HepG2 (cell line): ENCODE data around the gene MED9. TPM values are rescaled to one million over a fixed set of nuclear protein-coding genes. Genes with fewer than 3 reads are reported as not detected.

Experiments
- CSRNP2 ChIP-seq: sonication (generic); formaldehyde crosslinking; conservative IDR thresholded peaks from 2 replicates; pipeline ENCODE4 v1.8.0; 2022; ENCODE audit warnings: low read depth, missing genetic modification reagents
- DPF2 ChIP-seq: sonication (generic); formaldehyde crosslinking; IDR thresholded peaks from 2 replicates; pipeline ENCODE4 v1.4.0; 2020; ENCODE audit warnings: mild to moderate bottlenecking, low read depth, missing genetic modification reagents, borderline replicate concordance
- EED ChIP-seq: sonication (generic); formaldehyde crosslinking; IDR thresholded peaks from 2 replicates; pipeline ENCODE4 v1.5.0; 2020; ENCODE audit warnings: mild to moderate bottlenecking, missing genetic modification reagents
- HNF4A ChIP-seq: sonication (generic); formaldehyde crosslinking; IDR thresholded peaks from 2 replicates; pipeline ENCODE4 v1.4.0; 2020; ENCODE audit warnings: missing genetic modification reagents
- HOXA3 ChIP-seq: sonication (generic); formaldehyde crosslinking; IDR thresholded peaks from 2 replicates; pipeline ENCODE4 v1.5.0; 2020; ENCODE audit warnings: missing genetic modification reagents
- MAFK ChIP-seq, 2 experiments: IDR thresholded peaks in 1 of 2; conservative IDR thresholded peaks in 1 of 2; 2 replicates each; pipeline ENCODE4 v1.6.1; 2011; ENCODE audit warnings: improper control_type of control experiment in 2 of 2, low read length in 2 of 2
- NAIF1 ChIP-seq: sonication (generic); formaldehyde crosslinking; IDR thresholded peaks from 2 replicates; pipeline ENCODE4 v1.5.0; 2020; ENCODE audit warnings: mild to moderate bottlenecking, missing genetic modification reagents, borderline replicate concordance
- NCOR1 ChIP-seq: fragments of 200-600 bp; sonication (generic); IDR thresholded peaks from 2 replicates; pipeline ENCODE4 v1.7.0; 2017; ENCODE audit warnings: antibody characterized with exemption, low read length, borderline replicate concordance
- NFE2 ChIP-seq: sonication (generic); formaldehyde crosslinking; IDR thresholded peaks from 2 replicates; pipeline ENCODE4 v1.4.0; 2020; ENCODE audit warnings: missing genetic modification reagents
- NR2F6 ChIP-seq, 2 experiments: IDR thresholded peaks; 2 replicates each; pipeline ENCODE4 v1.6.1; 2016; ENCODE audit warnings: antibody characterized with exemption in 1 of 2, mild to moderate bottlenecking in 1 of 2
- PHF5A ChIP-seq: IDR thresholded peaks from one replicate; pipeline ENCODE4 v1.6.1; 2018; ENCODE audit warnings: low read depth, missing genetic modification reagents; ENCODE audit not compliant: unreplicated experiment
- SMARCC2 ChIP-seq: fragments of 450-650 bp; IDR thresholded peaks from 2 replicates; pipeline ENCODE4 v1.6.1; 2017; ENCODE audit warnings: antibody characterized with exemption, mild to moderate bottlenecking
- SP1 ChIP-seq, 2 experiments: fragments of 450-650 bp in 1 of 2; sonication (generic) in 1 of 2; formaldehyde crosslinking in 1 of 2; IDR thresholded peaks; 2 replicates each; pipeline versions ENCODE4 v1.4.0 to v1.6.1; 2016 to 2020; ENCODE audit warnings: missing genetic modification reagents in 1 of 2
- XBP1 ChIP-seq: sonication (generic); formaldehyde crosslinking; IDR thresholded peaks from 2 replicates; pipeline ENCODE4 v1.5.0; 2020; ENCODE audit warnings: missing genetic modification reagents
- ZBTB21 ChIP-seq: sonication (generic); formaldehyde crosslinking; IDR thresholded peaks from 2 replicates; pipeline ENCODE4 v1.4.0; 2020; ENCODE audit warnings: missing genetic modification reagents
- ZFP37 ChIP-seq: sonication (generic); formaldehyde crosslinking; IDR thresholded peaks from 2 replicates; pipeline ENCODE4 v1.4.0; 2020; ENCODE audit warnings: missing genetic modification reagents, borderline replicate concordance
- ZFY ChIP-seq: sonication (generic); formaldehyde crosslinking; IDR thresholded peaks from 2 replicates; pipeline ENCODE4 v1.4.0; 2020; ENCODE audit warnings: missing genetic modification reagents
- ZMAT3 ChIP-seq: sonication (generic); formaldehyde crosslinking; conservative IDR thresholded peaks from 2 replicates; pipeline ENCODE4 v1.7.0; 2021; ENCODE audit warnings: missing genetic modification reagents
- ZNF10 ChIP-seq: sonication (generic); formaldehyde crosslinking; IDR thresholded peaks from 2 replicates; pipeline ENCODE4 v1.4.0; 2020; ENCODE audit warnings: mild to moderate bottlenecking, low read depth, missing genetic modification reagents, borderline replicate concordance
- ZNF17 ChIP-seq: sonication (generic); formaldehyde crosslinking; IDR thresholded peaks from 2 replicates; pipeline ENCODE4 v1.5.0; 2020; ENCODE audit warnings: mild to moderate bottlenecking, missing genetic modification reagents
- ZNF44 ChIP-seq: sonication (generic); formaldehyde crosslinking; IDR thresholded peaks from 2 replicates; pipeline ENCODE4 v1.5.1; 2020; ENCODE audit warnings: mild to moderate bottlenecking, missing genetic modification reagents
- ZNF615 ChIP-seq: sonication (generic); formaldehyde crosslinking; IDR thresholded peaks from 2 replicates; pipeline ENCODE4 v1.5.0; 2020; ENCODE audit warnings: mild to moderate bottlenecking, missing genetic modification reagents, borderline replicate concordance
- ZNF629 ChIP-seq: sonication (generic); formaldehyde crosslinking; conservative IDR thresholded peaks from 2 replicates; pipeline ENCODE4 v1.5.0; 2020; ENCODE audit warnings: missing genetic modification reagents
- ZNF768 ChIP-seq: sonication (generic); formaldehyde crosslinking; IDR thresholded peaks from 2 replicates; pipeline ENCODE4 v1.4.0; 2020; ENCODE audit warnings: missing genetic modification reagents
- ZNF792 ChIP-seq: IDR thresholded peaks from 2 replicates; pipeline ENCODE4 v1.6.1; 2016
- ZSCAN20 ChIP-seq: sonication (generic); formaldehyde crosslinking; IDR thresholded peaks from 2 replicates; pipeline ENCODE4 v1.4.0; 2020; ENCODE audit warnings: missing genetic modification reagents, mild to moderate bottlenecking, borderline replicate concordance
- polyA plus RNA-seq, 8 experiments: library from polyadenylated mRNA; depleted of rRNA in 3 of 8; stranded (reverse) in 7 of 8; unstranded in 1 of 8; fragments of >200 nt; fragmentation: Illumina TruSeq in 4 of 8; extraction: Trizol in 4 of 8; gene quantifications; 2 replicates each; pipeline versions ENCODE4 v1.2.1 to v1.2.3, GENCODE V29; 2011 to 2016; ENCODE audit warnings: low read depth in 4 of 8, missing spikeins in 1 of 8, mixed read lengths in 1 of 8; ENCODE audit not compliant: insufficient read depth in 1 of 8
- total RNA-seq, 5 experiments: library from RNA; depleted of rRNA; stranded (reverse); fragments of >200 nt; fragmentation: Illumina TruSeq; extraction: Trizol; gene quantifications; 2 replicates each; pipeline ENCODE4 v1.2.3, GENCODE V29; 2016; ENCODE audit warnings: low read depth in 1 of 5
- TF ChIP-seq, protein P1 (sequence below): sonication (generic); formaldehyde crosslinking; IDR thresholded peaks from 2 replicates; pipeline ENCODE4 v1.4.0; 2020; ENCODE audit warnings: missing genetic modification reagents, mild to moderate bottlenecking, borderline replicate concordance
- TF ChIP-seq, protein P2 (sequence below): sonication (generic); formaldehyde crosslinking; IDR thresholded peaks from 2 replicates; pipeline ENCODE4 v1.8.1; 2023; ENCODE audit warnings: mild to moderate bottlenecking, inconsistent platforms, moderate library complexity, missing genetic modification reagents, borderline replicate concordance

The MED9 gene
- total and polyA plus RNA-seq, 2 of the 13 experiments (the other 11 are each of a cell fraction or from before 2014, with no cell fraction given) = 11.9 to 15.1 TPM

- TF ChIP-seq NFE2 (CRISPR knock-in tag) (no peak), ZBTB21 (CRISPR knock-in tag) (peak; percentile 48; the same call in 1 of the 2 replicates), MAFK (conservative IDR thresholded peaks at IDR 0.05 in 1 of 2, IDR thresholded peaks at IDR 0.05 in 1 of 2; ENCODE audit: low read length in 2 of 2) (peak; percentile 86 to 93), NR2F6 (IDR thresholded peaks at IDR 0.05) (peak; percentile 95), NR2F6 (CRISPR knock-in tag; IDR thresholded peaks at IDR 0.05) (peak; percentile 95), NCOR1 (peak; percentile 90; the same call in 1 of the 2 replicates), ZNF615 (no peak), HOXA3 (CRISPR knock-in tag) (peak; percentile 94), CSRNP2 (CRISPR knock-in tag) (no peak), ZNF17 (CRISPR knock-in tag) (no peak), ZNF629 (peak; percentile 46; the same call in 1 of the 2 replicates), ZSCAN20 (CRISPR knock-in tag) (0 out of 2 replicates have a peak, but pooled peaks have one; percentile 78), ZNF768 (CRISPR knock-in tag) (no peak), ZFY (CRISPR knock-in tag) (peak; percentile 31; the same call in 1 of the 2 replicates), ZNF44 (CRISPR knock-in tag) (no peak), DPF2 (peak; percentile 85), ZMAT3 (CRISPR knock-in tag) (no peak; the same call in 1 of the 2 replicates), NAIF1 (CRISPR knock-in tag) (no peak), HNF4A (peak; percentile 85), EED (no peak), ZNF792 (CRISPR knock-in tag) (no peak), PHF5A (CRISPR knock-in tag) (peak; percentile 59), XBP1 (CRISPR knock-in tag) (no peak; the same call in 1 of the 2 replicates), ZNF10 (CRISPR knock-in tag) (no peak), SP1 (IDR thresholded peaks at IDR 0.05) (no peak), SP1 (CRISPR knock-in tag; IDR thresholded peaks at IDR 0.05) (peak; percentile 30; the same call in 1 of the 2 replicates), SMARCC2 (no peak), ZFP37 (CRISPR knock-in tag) (peak; percentile 59; the same call in 1 of the 2 replicates)
- TF ChIP-seq, protein P1, sequence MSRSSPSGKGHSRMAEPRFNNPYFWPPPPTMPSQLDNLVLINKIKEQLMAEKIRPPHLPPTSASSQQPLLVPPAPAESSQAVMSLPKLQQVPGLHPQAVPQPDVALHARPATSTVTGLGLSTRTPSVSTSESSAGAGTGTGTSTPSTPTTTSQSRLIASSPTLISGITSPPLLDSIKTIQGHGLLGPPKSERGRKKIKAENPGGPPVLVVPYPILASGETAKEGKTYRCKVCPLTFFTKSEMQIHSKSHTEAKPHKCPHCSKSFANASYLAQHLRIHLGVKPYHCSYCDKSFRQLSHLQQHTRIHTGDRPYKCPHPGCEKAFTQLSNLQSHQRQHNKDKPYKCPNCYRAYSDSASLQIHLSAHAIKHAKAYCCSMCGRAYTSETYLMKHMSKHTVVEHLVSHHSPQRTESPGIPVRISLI (CRISPR knock-in tag) = peak; percentile 65; the same call in 1 of the 2 replicates
- TF ChIP-seq, protein P2, sequence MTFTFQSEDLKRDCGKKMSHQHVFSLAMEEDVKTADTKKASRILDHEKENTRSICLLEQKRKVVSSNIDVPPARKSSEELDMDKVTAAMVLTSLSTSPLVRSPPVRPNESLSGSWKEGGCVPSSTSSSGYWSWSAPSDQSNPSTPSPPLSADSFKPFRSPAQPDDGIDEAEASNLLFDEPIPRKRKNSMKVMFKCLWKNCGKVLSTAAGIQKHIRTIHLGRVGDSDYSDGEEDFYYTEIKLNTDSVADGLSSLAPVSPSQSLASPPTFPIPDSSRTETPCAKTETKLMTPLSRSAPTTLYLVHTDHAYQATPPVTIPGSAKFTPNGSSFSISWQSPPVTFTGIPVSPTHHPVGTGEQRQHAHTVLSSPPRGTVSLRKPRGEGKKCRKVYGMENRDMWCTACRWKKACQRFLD (CRISPR knock-in tag) = 0 out of 2 replicates have a peak, but pooled peaks have one; percentile 49
These were observed 30.7 kb upstream of the MED9 start (continued) for GRCh38 chr17:17445925-17446665.
